HG03520 (cell line): Measurements from ENCODE around the gene ZNF816.
A peak's percentile ranks its signal among the peaks of the same experiment; 100 is the strongest.
"Not testable (repeated sequence)": the region's sequence is repeated elsewhere in the genome, so short reads cannot be mapped to it uniquely, and the experiment has no call there.

Source experiments
- ATAC-seq: cut with Tn5 transposase; IDR thresholded peaks from one replicate; pipeline ENCODE4 v1.9.1; 2021; ENCODE audit warnings: mild to moderate bottlenecking, moderate library complexity; ENCODE audit not compliant: unreplicated experiment

The ZNF816 gene

GRCh38 chr19:52962394-52963246, at the start of gene ZNF816:
TSS of gene ZNF816 (minus strand) at chr19:52962881. CDS start at chr19:52956089, 6,792 bp downstream.
- ATAC-seq = peak; percentile 96

- ATAC-seq = no peak
These were observed 49.3 kb upstream of the ZNF816 start for GRCh38 chr19:53012006-53012405.

GRCh38 chr19:53010494-53010893, 47.8 kb upstream of the ZNF816 start:
- no peak for ATAC-seq

- ATAC-seq = no peak
These were observed 45.5 kb upstream of the ZNF816 start for GRCh38 chr19:53008061-53008778.

GRCh38 chr19:53007606-53008005, 44.9 kb upstream of the ZNF816 start:
- ATAC-seq = no peak

GRCh38 chr19:53007200-53007599, 44.5 kb upstream of the ZNF816 start:
- no peak for ATAC-seq

GRCh38 chr19:53004242-53004641, 41.6 kb upstream of the ZNF816 start:
- no peak for ATAC-seq

GRCh38 chr19:53002479-53002878, 39.8 kb upstream of the ZNF816 start:
- no peak for ATAC-seq

GRCh38 chr19:52997975-52998374, 35.3 kb upstream of the ZNF816 start:
- no peak for ATAC-seq

GRCh38 chr19:52995711-52996110, 33.0 kb upstream of the ZNF816 start:
- ATAC-seq = no peak

GRCh38 chr19:52993342-52994178, 30.9 kb upstream of the ZNF816 start:
- no peak for ATAC-seq

- no peak for ATAC-seq
These were observed 29.7 kb upstream of the ZNF816 start for GRCh38 chr19:52992109-52993004.

GRCh38 chr19:52991484-52991883, 28.8 kb upstream of the ZNF816 start:
- no peak for ATAC-seq

- no peak for ATAC-seq
These were observed 28.2 kb upstream of the ZNF816 start for GRCh38 chr19:52990759-52991418.

GRCh38 chr19:52988506-52988905, 25.8 kb upstream of the ZNF816 start:
- ATAC-seq = no peak

- ATAC-seq = no peak
These were observed 24.5 kb upstream of the ZNF816 start for GRCh38 chr19:52987221-52987620.

GRCh38 chr19:52983167-52983566, 20.5 kb upstream of the ZNF816 start:
- not testable (repeated sequence) for ATAC-seq

GRCh38 chr19:52981329-52981728, 18.6 kb upstream of the ZNF816 start:
- no peak for ATAC-seq

- no peak for ATAC-seq
These were observed 5.1 kb upstream of the ZNF816 start for GRCh38 chr19:52967772-52968171.

- ATAC-seq = no peak
These were observed 552 bp upstream of the ZNF816 start for GRCh38 chr19:52963247-52963618.
